Astrocyte (in vitro differentiated cells and primary cell): ENCODE data around the gene CLHC1. TPM values are rescaled to one million over a fixed set of nuclear protein-coding genes. Genes with fewer than 3 reads are reported as not detected.

Experiments used
- DNase-seq: peaks from one replicate; pipeline ENCODE4 v3.0.0-alpha.2; 2010; ENCODE audit warnings: low read depth
- FAIRE-seq: peaks from 2 replicates; lab custom pipeline; 2011; peaks lifted over from hg19 to GRCh38; lab: Jason Lieb, UNC
- H2AFZ ChIP-seq: 2 replicates; pipeline ENCODE4 v1.6.0; 2012; ENCODE audit warnings: low read depth, low read length, inconsistent platforms
- H3K27ac ChIP-seq: 2 replicates; pipeline ENCODE4 v1.5.1; 2011; ENCODE audit warnings: low read depth, low read length, inconsistent platforms
- H3K27me3 ChIP-seq: 2 replicates; pipeline ENCODE4 v1.6.0; 2011; ENCODE audit warnings: low read length, inconsistent platforms; ENCODE audit not compliant: insufficient read depth
- H3K36me3 ChIP-seq: 2 replicates; pipeline ENCODE4 v1.5.1; 2011; ENCODE audit warnings: low read length, inconsistent platforms; ENCODE audit not compliant: insufficient read depth
- H3K4me1 ChIP-seq: 2 replicates; pipeline ENCODE4 v1.5.1; 2011; ENCODE audit warnings: low read length, inconsistent platforms; ENCODE audit not compliant: insufficient read depth
- H3K4me2 ChIP-seq: 2 replicates; pipeline ENCODE4 v1.6.0; 2012; ENCODE audit warnings: low read length, inconsistent platforms
- H3K4me3 ChIP-seq: 2 replicates; pipeline ENCODE4 v1.5.1; 2011; ENCODE audit warnings: low read depth, mild to moderate bottlenecking, low read length, inconsistent platforms; ENCODE audit not compliant: insufficient read depth
- H3K79me2 ChIP-seq: 2 replicates; pipeline ENCODE4 v1.6.0; 2012; ENCODE audit warnings: mild to moderate bottlenecking, low read length, inconsistent platforms; ENCODE audit not compliant: insufficient read depth
- H3K9ac ChIP-seq: 2 replicates; pipeline ENCODE4 v1.6.0; 2012; ENCODE audit warnings: mild to moderate bottlenecking, low read length, inconsistent platforms
- H3K9me3 ChIP-seq: 2 replicates; pipeline ENCODE4 v1.5.1; 2012; ENCODE audit warnings: low read depth, mild to moderate bottlenecking, low read length, inconsistent platforms; ENCODE audit not compliant: insufficient read depth
- H4K20me1 ChIP-seq: 2 replicates; pipeline ENCODE4 v1.6.0; 2012; ENCODE audit warnings: low read length, inconsistent platforms; ENCODE audit not compliant: insufficient read depth
- H3K27ac Mint-ChIP-seq: one replicate; pipeline ENCODE4 v1.8.0; 2021; ENCODE audit warnings: mild to moderate bottlenecking, mixed read lengths; ENCODE audit not compliant: unreplicated experiment
- H3K27me3 Mint-ChIP-seq: one replicate; pipeline ENCODE4 v1.8.0; 2021; ENCODE audit warnings: low read depth, mixed read lengths; ENCODE audit not compliant: unreplicated experiment
- H3K36me3 Mint-ChIP-seq: one replicate; pipeline ENCODE4 v1.8.0; 2021; ENCODE audit warnings: low read depth, mixed read lengths; ENCODE audit not compliant: unreplicated experiment
- H3K4me1 Mint-ChIP-seq: one replicate; pipeline ENCODE4 v1.8.0; 2021; ENCODE audit warnings: low read depth, mixed read lengths; ENCODE audit not compliant: unreplicated experiment
- H3K4me3 Mint-ChIP-seq: one replicate; pipeline ENCODE4 v1.8.0; 2021; ENCODE audit warnings: mild to moderate bottlenecking, moderate library complexity, mixed read lengths; ENCODE audit not compliant: unreplicated experiment
- H3K9me3 Mint-ChIP-seq: one replicate; pipeline ENCODE4 v1.8.0; 2021; ENCODE audit warnings: mild to moderate bottlenecking, mixed read lengths; ENCODE audit not compliant: unreplicated experiment
- EZH2 ChIP-seq: IDR thresholded peaks from 2 replicates; pipeline ENCODE4 v1.6.1; 2012; ENCODE audit warnings: mild to moderate bottlenecking, low read length, inconsistent platforms; ENCODE audit not compliant: insufficient read depth
- total RNA-seq: library from RNA; stranded (reverse); gene quantifications from 2 replicates; pipeline ENCODE4 v1.2.1, GENCODE V29; 2021
- TF ChIP-seq, protein P1 (sequence below): IDR thresholded peaks from 2 replicates; pipeline ENCODE4 v1.5.1; 2011; ENCODE audit warnings: low read depth, mild to moderate bottlenecking, inconsistent platforms, low read length, moderate library complexity; ENCODE audit not compliant: insufficient read depth

CLHC1 gene
- total RNA-seq, 1 donor from 2014 or later, result 17.5 TPM

DNA sequence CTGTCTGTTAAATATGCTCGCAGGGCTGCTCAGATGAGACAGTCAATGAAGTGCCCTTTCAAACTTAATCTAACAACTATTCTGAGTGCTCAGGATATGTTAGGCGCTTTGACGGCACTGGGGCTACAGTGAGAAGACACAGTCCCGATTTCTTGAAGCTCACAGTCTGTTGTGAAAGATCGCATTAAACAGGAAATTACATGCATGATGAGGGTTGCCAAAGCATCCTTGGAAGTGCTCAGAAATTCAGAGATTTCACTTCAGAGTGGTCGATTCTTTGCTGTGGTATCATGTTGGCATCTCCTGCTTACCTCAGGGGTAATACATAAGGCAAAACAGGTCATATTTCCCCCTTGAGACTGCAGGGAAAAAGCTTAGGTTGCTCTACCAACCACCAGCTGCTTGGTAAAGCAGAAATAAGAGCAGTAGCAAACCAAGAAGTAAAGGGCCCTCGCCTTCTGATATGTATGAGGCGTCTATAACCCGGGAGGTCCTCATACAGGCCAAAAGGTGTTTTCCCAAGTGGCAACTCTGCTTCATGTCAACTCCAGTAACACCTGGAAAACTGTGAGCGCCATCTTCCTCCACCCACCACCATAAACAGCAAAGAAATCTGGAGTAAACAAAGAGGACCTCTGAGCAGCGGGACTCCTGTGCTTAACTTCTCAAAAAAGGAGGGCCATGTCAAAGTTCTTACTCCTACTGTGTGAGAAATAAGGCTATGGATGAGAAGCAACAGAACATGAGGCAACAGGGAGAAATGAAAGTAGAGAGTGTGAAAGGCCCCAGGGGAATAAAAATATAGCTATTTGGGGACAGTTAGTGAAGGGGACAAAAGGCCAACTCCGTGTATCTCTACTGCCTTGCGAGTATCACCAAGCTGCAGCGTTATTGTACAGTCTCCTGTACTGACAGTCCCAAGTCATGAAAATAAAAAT, 79.3 kb downstream of the CLHC1 start:
- no peak for DNase-seq
- no peak for FAIRE-seq
- H3K4me3 Mint-ChIP-seq, result no peak overlapping the region

DNA sequence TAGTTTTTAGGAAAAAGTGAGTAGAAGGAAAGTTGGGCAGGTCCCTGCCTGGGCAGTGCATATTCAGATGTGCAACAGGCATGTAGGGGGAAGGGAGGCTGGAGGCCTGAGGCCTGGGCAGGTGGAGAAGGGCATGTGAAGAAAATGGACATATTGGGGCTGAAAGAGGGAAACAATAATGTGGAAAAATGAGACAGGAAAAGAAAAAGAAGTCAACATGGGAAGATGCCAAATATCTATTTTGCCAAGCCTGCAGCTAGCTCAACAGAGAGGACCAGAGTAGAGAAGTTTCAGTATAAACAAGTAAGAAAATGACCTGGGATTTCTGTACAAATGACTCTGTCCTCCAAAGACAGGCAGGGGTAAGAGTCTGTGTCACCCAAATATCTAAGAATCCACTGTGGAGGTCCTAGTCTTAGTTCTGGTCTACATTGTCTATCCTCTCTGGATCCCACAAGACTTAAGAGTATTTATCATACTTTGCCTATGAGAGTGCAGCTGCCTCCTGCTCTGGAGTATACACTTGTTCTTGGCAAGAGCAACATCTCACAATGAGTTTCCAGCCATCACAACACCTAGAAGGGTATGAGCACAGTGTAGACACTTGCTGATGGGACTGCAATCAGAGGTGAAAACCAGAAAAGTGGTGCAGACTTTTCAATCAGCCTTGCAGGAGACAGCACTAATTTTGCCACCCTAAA, 80.2 kb downstream of the CLHC1 start:
- Histone ChIP-seq H3K4me2 (no peak overlapping the region), H3K9ac (no peak overlapping the region)
- no peak for DNase-seq

More for the DNA sequence above, 79.3 kb downstream of the CLHC1 start:
- Histone ChIP-seq H3K27me3 (no peaks in the 10 kb centered on the region), H2AFZ (no peak overlapping the region), H3K27ac (no peak overlapping the region), H3K9me3 (no peaks in the 10 kb centered on the region), H4K20me1 (no peaks in the 10 kb centered on the region), H3K36me3 (no peaks in the 10 kb centered on the region), H3K4me3 (no peak overlapping the region), H3K4me2 (no peak overlapping the region), H3K79me2 (no peaks in the 10 kb centered on the region), H3K9ac (no peak overlapping the region), H3K4me1 (peaks cover 33% of the 10 kb centered on the region)
- Mint-ChIP-seq H3K9me3 (no peaks in the 10 kb centered on the region), H3K4me1 (peaks cover 32% of the 10 kb centered on the region), H3K27me3 (no peaks in the 10 kb centered on the region), H3K36me3 (no peaks in the 10 kb centered on the region), H3K27ac (peak overlapping the region; percentile 14)
- TF ChIP-seq EZH2, result no peak
- TF ChIP-seq, protein P1, sequence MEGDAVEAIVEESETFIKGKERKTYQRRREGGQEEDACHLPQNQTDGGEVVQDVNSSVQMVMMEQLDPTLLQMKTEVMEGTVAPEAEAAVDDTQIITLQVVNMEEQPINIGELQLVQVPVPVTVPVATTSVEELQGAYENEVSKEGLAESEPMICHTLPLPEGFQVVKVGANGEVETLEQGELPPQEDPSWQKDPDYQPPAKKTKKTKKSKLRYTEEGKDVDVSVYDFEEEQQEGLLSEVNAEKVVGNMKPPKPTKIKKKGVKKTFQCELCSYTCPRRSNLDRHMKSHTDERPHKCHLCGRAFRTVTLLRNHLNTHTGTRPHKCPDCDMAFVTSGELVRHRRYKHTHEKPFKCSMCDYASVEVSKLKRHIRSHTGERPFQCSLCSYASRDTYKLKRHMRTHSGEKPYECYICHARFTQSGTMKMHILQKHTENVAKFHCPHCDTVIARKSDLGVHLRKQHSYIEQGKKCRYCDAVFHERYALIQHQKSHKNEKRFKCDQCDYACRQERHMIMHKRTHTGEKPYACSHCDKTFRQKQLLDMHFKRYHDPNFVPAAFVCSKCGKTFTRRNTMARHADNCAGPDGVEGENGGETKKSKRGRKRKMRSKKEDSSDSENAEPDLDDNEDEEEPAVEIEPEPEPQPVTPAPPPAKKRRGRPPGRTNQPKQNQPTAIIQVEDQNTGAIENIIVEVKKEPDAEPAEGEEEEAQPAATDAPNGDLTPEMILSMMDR, result no peak

More for the DNA sequence above, 80.2 kb downstream of the CLHC1 start:
- no peaks in the 10 kb centered on the region for H3K27me3 Mint-ChIP-seq
- no peaks in the 10 kb centered on the region for H3K27me3 ChIP-seq
- peaks cover 24% of the 10 kb centered on the region for H3K4me1 ChIP-seq
- H3K4me3 Mint-ChIP-seq, result no peak overlapping the region
- H4K20me1 ChIP-seq, result no peaks in the 10 kb centered on the region
- H3K27ac ChIP-seq, result no peak overlapping the region
- no peak overlapping the region for H2AFZ ChIP-seq
- TF ChIP-seq, protein P1, result no peak
- no peak for TF ChIP-seq EZH2
- H3K9me3 Mint-ChIP-seq, result no peaks in the 10 kb centered on the region
- H3K79me2 ChIP-seq, result no peaks in the 10 kb centered on the region
- no peaks in the 10 kb centered on the region for H3K9me3 ChIP-seq
- FAIRE-seq, result no peak
- H3K36me3 Mint-ChIP-seq, result no peaks in the 10 kb centered on the region
- H3K4me1 Mint-ChIP-seq, result peaks cover 24% of the 10 kb centered on the region
- H3K4me3 ChIP-seq, result no peak overlapping the region
- no peak overlapping the region for H3K27ac Mint-ChIP-seq
- no peaks in the 10 kb centered on the region for H3K36me3 ChIP-seq
